GM23338 (cell line): ENCODE results near the gene DOCK3. TPM values are rescaled to one million over a fixed set of nuclear protein-coding genes. Genes with fewer than 3 reads are reported as not detected.

Source experiments
- ATAC-seq: fragments of 200-7000 bp; cut with Tn5 transposase; 3 replicates; pipeline ENCODE4 v1.9.1; 2020
- DNase-seq: peaks from one replicate; pipeline ENCODE4 v3.0.0-alpha.2; 2015; ENCODE audit warnings: low spot score
- H2AFZ ChIP-seq: fragments of 200-600 bp; sonication (generic); 2 replicates; pipeline ENCODE4 v1.8.0; 2016; ENCODE audit warnings: antibody characterized with exemption, mild to moderate bottlenecking, moderate library complexity
- H3F3A ChIP-seq: fragments of 200-600 bp; sonication (generic); replicated peaks from 2 replicates; pipeline ENCODE4 v1.8.0; 2017; ENCODE audit warnings: antibody characterized with exemption, mixed run types, low read depth
- H3K27ac ChIP-seq: fragments of 200-600 bp; sonication (generic); 2 replicates; pipeline ENCODE4 v1.6.1; 2016; ENCODE audit warnings: low read depth
- H3K27me3 ChIP-seq: fragments of 200-600 bp; sonication (generic); 2 replicates; pipeline ENCODE4 v1.8.0; 2016; ENCODE audit warnings: mild to moderate bottlenecking, mixed run types, moderate library complexity; ENCODE audit not compliant: insufficient read depth
- H3K36me3 ChIP-seq: fragments of 200-600 bp; sonication (generic); 2 replicates; pipeline ENCODE4 v1.8.0; 2016; ENCODE audit warnings: mild to moderate bottlenecking; ENCODE audit not compliant: insufficient read depth
- H3K4me1 ChIP-seq: fragments of 200-600 bp; sonication (generic); 2 replicates; pipeline ENCODE4 v1.8.0; 2016; ENCODE audit warnings: mild to moderate bottlenecking, moderate library complexity; ENCODE audit not compliant: insufficient read depth
- H3K4me2 ChIP-seq: fragments of 200-600 bp; sonication (generic); 2 replicates; pipeline ENCODE4 v1.7.1; 2017; ENCODE audit warnings: mixed run types
- H3K4me3 ChIP-seq: fragments of 200-600 bp; sonication (generic); 2 replicates; pipeline ENCODE4 v1.6.1; 2016; ENCODE audit warnings: mixed run types
- H3K79me2 ChIP-seq: fragments of 200-600 bp; sonication (generic); replicated peaks from 2 replicates; pipeline ENCODE4 v1.8.0; 2017; ENCODE audit warnings: mild to moderate bottlenecking; ENCODE audit not compliant: insufficient read depth
- H3K9me2 ChIP-seq: fragments of 200-600 bp; sonication (generic); 2 replicates; pipeline ENCODE4 v1.8.0; 2017; ENCODE audit not compliant: insufficient read depth
- H4K20me1 ChIP-seq: fragments of 200-600 bp; sonication (generic); replicated peaks from 2 replicates; pipeline ENCODE4 v1.8.0; 2017; ENCODE audit warnings: mild to moderate bottlenecking; ENCODE audit not compliant: insufficient read depth
- H3K27ac Mint-ChIP-seq: 2 replicates; pipeline ENCODE4 v1.8.0; 2020; ENCODE audit warnings: inconsistent platforms, mild to moderate bottlenecking, moderate library complexity, mixed read lengths
- H3K27me3 Mint-ChIP-seq: 3 replicates; pipeline ENCODE4 v1.8.0; 2022; ENCODE audit warnings: low read depth, mild to moderate bottlenecking, moderate library complexity, mixed read lengths, inconsistent platforms; ENCODE audit not compliant: insufficient read depth, poor library complexity
- H3K36me3 Mint-ChIP-seq: 3 replicates; pipeline ENCODE4 v1.8.0; 2021; ENCODE audit warnings: low read depth, mild to moderate bottlenecking, inconsistent platforms, moderate library complexity, mixed read lengths
- H3K4me1 Mint-ChIP-seq: 3 replicates; pipeline ENCODE4 v1.8.0; 2020; ENCODE audit warnings: mild to moderate bottlenecking, inconsistent platforms, mixed read lengths
- H3K4me3 Mint-ChIP-seq: 3 replicates; pipeline ENCODE4 v1.8.0; 2021; ENCODE audit warnings: moderate library complexity, mild to moderate bottlenecking, inconsistent platforms, mixed read lengths
- H3K9me3 Mint-ChIP-seq: 3 replicates; pipeline ENCODE4 v1.8.0; 2020; ENCODE audit warnings: moderate library complexity, mild to moderate bottlenecking, inconsistent platforms, mixed read lengths
- CREB1 ChIP-seq: fragments of 250-450 bp; sonication (Bioruptor Pico); IDR thresholded peaks from 2 replicates; pipeline ENCODE4 v1.5.0; 2020; ENCODE audit warnings: low read depth, mild to moderate bottlenecking, moderate library complexity
- CTCF ChIP-seq, 2 experiments: fragments of 200-600 bp in 1 of 2; sonication (generic) in 1 of 2; conservative IDR thresholded peaks; 2 replicates each; pipeline versions ENCODE4 v1.5.1 to v1.6.1; 2016 to 2017; ENCODE audit warnings: antibody characterized with exemption in 2 of 2, low read depth in 2 of 2, mild to moderate bottlenecking in 2 of 2, moderate library complexity in 1 of 2
- ETS1 ChIP-seq: IDR thresholded peaks from 2 replicates; pipeline ENCODE4 v1.6.1; 2016; ENCODE audit warnings: antibody characterized with exemption
- EZH2 ChIP-seq: fragments of 200-600 bp; sonication (generic); IDR thresholded peaks from one replicate; pipeline ENCODE4 v1.8.0; 2017; ENCODE audit warnings: antibody characterized with exemption, mild to moderate bottlenecking, low read depth; ENCODE audit not compliant: unreplicated experiment
- JUNB ChIP-seq: IDR thresholded peaks from one replicate; pipeline ENCODE4 v1.6.1; 2016; ENCODE audit warnings: antibody characterized with exemption; ENCODE audit not compliant: unreplicated experiment
- NANOG ChIP-seq: IDR thresholded peaks from 2 replicates; pipeline ENCODE4 v1.6.1; 2016; ENCODE audit warnings: antibody characterized with exemption, borderline replicate concordance
- POLR2AphosphoS5 ChIP-seq: IDR thresholded peaks from 2 replicates; pipeline ENCODE4 v1.6.1; 2016; ENCODE audit warnings: antibody characterized with exemption, low read depth
- REST ChIP-seq: IDR thresholded peaks from one replicate; pipeline ENCODE4 v1.6.1; 2018; ENCODE audit warnings: antibody characterized with exemption; ENCODE audit not compliant: unreplicated experiment
- STAT1 ChIP-seq: IDR thresholded peaks from one replicate; pipeline ENCODE4 v1.6.1; 2016; ENCODE audit warnings: antibody characterized with exemption; ENCODE audit not compliant: unreplicated experiment
- ZNF114 ChIP-seq: fragments of 250-450 bp; sonication (Bioruptor Pico); IDR thresholded peaks from 2 replicates; pipeline ENCODE4 v1.5.0; 2020; ENCODE audit warnings: mild to moderate bottlenecking, moderate library complexity
- ZNF331 ChIP-seq: fragments of 250-450 bp; sonication (Bioruptor Pico); IDR thresholded peaks from 2 replicates; pipeline ENCODE4 v1.5.0; 2020; ENCODE audit warnings: low read depth, mild to moderate bottlenecking, moderate library complexity
- polyA plus RNA-seq: library from polyadenylated mRNA; unstranded; fragments of >200 nt; fragmentation: Nextera tagmentation; extraction: Ambion mirVana; gene quantifications from 2 replicates; pipeline ENCODE4 v1.2.1, GENCODE V29; 2016
- total RNA-seq: library from RNA; depleted of rRNA; stranded (reverse); fragments of >200 nt; shearing (Covaris generic); gene quantifications from 2 replicates; pipeline ENCODE4 v1.2.3, GENCODE V29; 2014

DOCK3 gene
- total and polyA plus RNA-seq, 2 experiments from 2014 or later, result 2.4 to 5.6 TPM

GRCh38 chr3:50662408-50662807 is 12.3 kb upstream of the DOCK3 start:
- Histone ChIP-seq H3K9me2 (no peaks in the 10 kb centered on the region; the same call in 1 of the 2 replicates), H3K27ac (no peak overlapping the region), H3K27me3 (no peaks in the 10 kb centered on the region), H2AFZ (no peak overlapping the region), H3K4me1 (no peaks in the 10 kb centered on the region), H3K4me3 (no peak overlapping the region), H3K79me2 (no peaks in the 10 kb centered on the region), H3K4me2 (no peak overlapping the region), H4K20me1 (no peaks in the 10 kb centered on the region), H3F3A (no peaks in the 10 kb centered on the region), H3K36me3 (no peaks in the 10 kb centered on the region)
- Mint-ChIP-seq H3K9me3 (no peaks in the 10 kb centered on the region), H3K4me3 (no peak overlapping the region), H3K36me3 (no peaks in the 10 kb centered on the region), H3K4me1 (peaks cover 10% of the 10 kb centered on the region), H3K27me3 (peaks cover 6% of the 10 kb centered on the region), H3K27ac (no peak overlapping the region)
- no peak for TF ChIP-seq POLR2AphosphoS5
- TF ChIP-seq ZNF114 (CRISPR knock-in tag), result no peak
- no peak for TF ChIP-seq CREB1 (CRISPR knock-in tag)
- DNase-seq (no peak), ATAC-seq (no peak)

DNA sequence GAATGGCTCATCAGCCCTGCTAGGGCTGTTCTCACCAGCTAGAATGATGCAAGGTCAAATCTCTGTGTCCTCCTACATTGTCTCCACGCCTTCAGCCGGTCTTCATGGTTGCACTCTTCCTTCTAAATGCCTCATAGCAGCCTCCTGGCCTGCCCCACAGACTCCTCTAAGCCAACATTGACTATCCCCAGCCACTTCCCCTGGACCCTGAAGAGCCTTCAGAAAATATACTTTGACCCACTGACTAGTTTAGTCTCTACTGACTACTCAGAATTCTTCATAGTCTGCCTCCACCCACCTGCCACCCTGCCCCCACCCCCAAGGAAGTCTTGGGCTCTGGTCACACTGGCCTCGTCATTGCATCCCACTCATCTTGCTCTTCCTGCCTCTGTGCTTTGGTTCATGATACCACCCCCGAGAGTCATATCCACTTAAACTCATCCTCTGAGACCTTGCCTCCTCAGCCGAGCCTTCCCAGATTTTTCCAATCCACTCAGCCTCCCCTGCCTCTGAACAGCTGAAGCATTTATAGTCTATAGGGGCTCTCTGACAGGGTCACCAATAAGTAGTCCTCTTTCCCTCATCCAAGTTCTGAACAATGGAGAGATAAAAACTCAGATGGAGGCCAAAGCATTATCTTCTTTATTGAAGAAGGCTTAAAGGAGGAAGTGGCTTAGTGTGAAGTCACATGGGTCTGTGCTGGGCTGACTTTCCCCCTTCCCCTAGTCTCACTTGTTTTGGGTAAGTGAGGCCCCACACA is 9.5 kb upstream of the DOCK3 start:
- Mint-ChIP-seq H3K4me3 (no peak overlapping the region), H3K27ac (no peak overlapping the region), H3K27me3 (peaks cover 6% of the 10 kb centered on the region), H3K4me1 (peaks cover 10% of the 10 kb centered on the region), H3K9me3 (no peaks in the 10 kb centered on the region), H3K36me3 (no peaks in the 10 kb centered on the region)
- Histone ChIP-seq H3K27ac (no peak overlapping the region), H3K4me1 (no peaks in the 10 kb centered on the region), H2AFZ (no peak overlapping the region), H3K4me3 (no peak overlapping the region), H3K79me2 (no peaks in the 10 kb centered on the region), H4K20me1 (no peaks in the 10 kb centered on the region), H3K36me3 (no peaks in the 10 kb centered on the region), H3K4me2 (no peak overlapping the region), H3K27me3 (no peaks in the 10 kb centered on the region), H3F3A (no peaks in the 10 kb centered on the region), H3K9me2 (no peaks in the 10 kb centered on the region)
- DNase-seq (no peak), ATAC-seq (no peak)
- TF ChIP-seq ZNF331 (CRISPR knock-in tag) (no peak), EZH2 (no peak), CTCF (conservative IDR thresholded peaks at IDR 0.05; ENCODE audit: low read depth in 2 of 2) (no peak), JUNB (no peak), NANOG (no peak), STAT1 (no peak), CREB1 (CRISPR knock-in tag) (no peak), REST (no peak), ETS1 (no peak), POLR2AphosphoS5 (no peak)
